B cell (primary cell): ENCODE measurements around the gene MFSD12. TPM values are rescaled to one million over a fixed set of nuclear protein-coding genes. Genes with fewer than 3 reads are reported as not detected.
A peak's percentile ranks its signal among the peaks of the same experiment; 100 is the strongest.

Experiments used
- ATAC-seq: fragments of 200-7000 bp; cut with Tn5 transposase; one replicate; pipeline ENCODE4 v1.10.0; 2021; ENCODE audit warnings: low read depth, mild to moderate bottlenecking, moderate number of reproducible peaks, moderate library complexity
- CTCF ChIA-PET: fragments of 350-600 bp; sonication (Branson Sonifier 250); formaldehyde crosslinking; loops from one replicate; lab custom pipeline; 2021; ENCODE audit warnings: antibody characterized with exemption, inconsistent platforms; lab: Charles Lee
- POLR2A ChIA-PET: fragments of 350-600 bp; sonication (Branson Sonifier 250); formaldehyde crosslinking; loops from one replicate; lab custom pipeline; 2021; ENCODE audit warnings: antibody characterized with exemption; lab: Charles Lee
- DNase-seq: peaks from one replicate; pipeline ENCODE4 v3.0.0; 2013
- H2AFZ ChIP-seq: 2 replicates; pipeline ENCODE4 v1.6.1; 2012; ENCODE audit warnings: mild to moderate bottlenecking, low read depth, low read length; ENCODE audit not compliant: insufficient read depth, poor library complexity, severe bottlenecking
- H3K27ac ChIP-seq, 2 donors: 1 replicate in 1 of 2; 2 replicates in 1 of 2; pipeline ENCODE4 v1.5.1; 2012 to 2013; ENCODE audit warnings: low read length in 2 of 2, mild to moderate bottlenecking in 2 of 2, moderate library complexity in 1 of 2
- H3K27me3 ChIP-seq, 4 experiments: fragments of 200-600 bp in 1 of 4; sonication (generic) in 1 of 4; replicated peaks in 1 of 4; 1 replicate in 2 of 4; 2 replicates in 2 of 4; pipeline versions ENCODE4 v1.6.1 to v1.7.0; 2013 to 2016; ENCODE audit warnings: low read length in 3 of 4, mild to moderate bottlenecking in 2 of 4, mixed read lengths in 1 of 4, moderate library complexity in 1 of 4; ENCODE audit not compliant: insufficient read depth in 4 of 4, control insufficient read depth in 3 of 4; ENCODE audit errors: control extremely low read depth in 1 of 4
- H3K36me3 ChIP-seq, 2 experiments: replicated peaks in 1 of 2; 1 replicate in 1 of 2; 2 replicates in 1 of 2; pipeline versions ENCODE4 v1.6.1 to v1.7.1; 2013; ENCODE audit warnings: low read length in 1 of 2; ENCODE audit not compliant: insufficient read depth in 2 of 2, control insufficient read depth in 1 of 2; ENCODE audit errors: control extremely low read depth in 1 of 2, extremely low read depth in 1 of 2
- H3K4me1 ChIP-seq, 2 donors: fragments of 200-600 bp in 1 of 2; sonication (generic) in 1 of 2; 1 replicate in 1 of 2; 2 replicates in 1 of 2; pipeline versions ENCODE4 v1.5.1 to v1.6.1; 2013 to 2017; ENCODE audit warnings: low read length in 2 of 2; ENCODE audit not compliant: control insufficient read depth in 2 of 2, insufficient read depth in 2 of 2
- H3K4me2 ChIP-seq: replicated peaks from 2 replicates; pipeline ENCODE3; 2012; ENCODE audit warnings: mild to moderate bottlenecking, low read depth, low read length; ENCODE audit not compliant: poor library complexity, severe bottlenecking
- H3K4me3 ChIP-seq, 5 experiments: fragments of 200-600 bp in 1 of 5; sonication (generic) in 1 of 5; 1 replicate in 3 of 5; 2 replicates in 2 of 5; pipeline versions ENCODE4 v1.5.1 to v1.7.0; 2011 to 2016; ENCODE audit warnings: low read length in 4 of 5, mild to moderate bottlenecking in 4 of 5, low read depth in 2 of 5, control low read depth in 1 of 5, moderate library complexity in 1 of 5; ENCODE audit not compliant: insufficient read depth in 1 of 5; ENCODE audit errors: control extremely low read depth in 1 of 5, extremely low read depth in 1 of 5
- H3K79me2 ChIP-seq: fragments of 200-600 bp; sonication (generic); one replicate; pipeline ENCODE4 v1.6.0; 2016; ENCODE audit warnings: low read length; ENCODE audit not compliant: control insufficient read depth, insufficient read depth
- H3K9ac ChIP-seq: fragments of 200-600 bp; sonication (generic); 2 replicates; pipeline ENCODE4 v1.6.1; 2017; ENCODE audit warnings: mild to moderate bottlenecking, low read length, moderate library complexity
- H3K9me3 ChIP-seq, 3 donors: one replicate each; pipeline versions ENCODE4 v1.6.1 to v1.7.1; 2013; ENCODE audit warnings: low read length in 2 of 3; ENCODE audit not compliant: control insufficient read depth in 2 of 3, insufficient read depth in 1 of 3; ENCODE audit errors: control extremely low read depth in 1 of 3
- H4K20me1 ChIP-seq: 2 replicates; pipeline ENCODE4 v1.6.0; 2012; ENCODE audit warnings: mild to moderate bottlenecking, low read length; ENCODE audit not compliant: insufficient read depth, control insufficient read depth, poor library complexity, severe bottlenecking
- H3K27ac Mint-ChIP-seq: one replicate; pipeline ENCODE4 v1.8.0; 2021; ENCODE audit warnings: mixed read lengths
- H3K27me3 Mint-ChIP-seq: one replicate; pipeline ENCODE4 v1.8.0; 2021; ENCODE audit warnings: mixed read lengths
- H3K4me1 Mint-ChIP-seq: one replicate; pipeline ENCODE4 v1.8.0; 2021; ENCODE audit warnings: mixed read lengths
- H3K4me3 Mint-ChIP-seq: one replicate; pipeline ENCODE4 v1.8.0; 2021; ENCODE audit warnings: mixed read lengths
- H3K9me3 Mint-ChIP-seq: one replicate; pipeline ENCODE4 v1.8.0; 2022; ENCODE audit warnings: mixed read lengths; ENCODE audit not compliant: insufficient read depth
- EZH2 ChIP-seq: IDR thresholded peaks from 2 replicates; pipeline ENCODE4 v1.6.1; 2012; ENCODE audit warnings: borderline replicate concordance, low read depth, mild to moderate bottlenecking, moderate library complexity, low read length; ENCODE audit not compliant: insufficient read depth, poor library complexity, severe bottlenecking
- WGBS: methylation state at CpG from one replicate; pipeline ENCODE4 v1.1.5; 2013; ENCODE audit warnings: missing lambda C conversion rate; ENCODE audit not compliant: insufficient coverage; 5-methylcytosine and 5-hydroxymethylcytosine counted together
- intact Hi-C: fragments of 100-400 bp; cut with micrococcal nuclease; formaldehyde crosslinking; loops from one replicate; pipeline ENCODE4 v1.10.0; 2022
- polyA plus RNA-seq: library from polyadenylated mRNA; depleted of rRNA; stranded (reverse); fragments of >200 nt; gene quantifications from 2 replicates; pipeline ENCODE4 v1.2.3, GENCODE V29; 2012
- total RNA-seq, 2 donors: library from RNA; stranded (reverse); fragments of 120-200 nt in 1 of 2; gene quantifications; 1 replicate in 1 of 2; 2 replicates in 1 of 2; pipeline versions ENCODE4 v1.2.3 to v1.2.4, GENCODE V29; 2013 to 2022
- TF ChIP-seq, protein P1 (sequence below): fragments of 200-600 bp; IDR thresholded peaks from one replicate; pipeline ENCODE4 v1.8.0; 2022; ENCODE audit warnings: antibody characterized with exemption, mild to moderate bottlenecking

The MFSD12 gene
- total and polyA plus RNA-seq, 2 donors (not counting 1 experiment from before 2014, with no cell fraction given), result 100 to 154 TPM

DNA sequence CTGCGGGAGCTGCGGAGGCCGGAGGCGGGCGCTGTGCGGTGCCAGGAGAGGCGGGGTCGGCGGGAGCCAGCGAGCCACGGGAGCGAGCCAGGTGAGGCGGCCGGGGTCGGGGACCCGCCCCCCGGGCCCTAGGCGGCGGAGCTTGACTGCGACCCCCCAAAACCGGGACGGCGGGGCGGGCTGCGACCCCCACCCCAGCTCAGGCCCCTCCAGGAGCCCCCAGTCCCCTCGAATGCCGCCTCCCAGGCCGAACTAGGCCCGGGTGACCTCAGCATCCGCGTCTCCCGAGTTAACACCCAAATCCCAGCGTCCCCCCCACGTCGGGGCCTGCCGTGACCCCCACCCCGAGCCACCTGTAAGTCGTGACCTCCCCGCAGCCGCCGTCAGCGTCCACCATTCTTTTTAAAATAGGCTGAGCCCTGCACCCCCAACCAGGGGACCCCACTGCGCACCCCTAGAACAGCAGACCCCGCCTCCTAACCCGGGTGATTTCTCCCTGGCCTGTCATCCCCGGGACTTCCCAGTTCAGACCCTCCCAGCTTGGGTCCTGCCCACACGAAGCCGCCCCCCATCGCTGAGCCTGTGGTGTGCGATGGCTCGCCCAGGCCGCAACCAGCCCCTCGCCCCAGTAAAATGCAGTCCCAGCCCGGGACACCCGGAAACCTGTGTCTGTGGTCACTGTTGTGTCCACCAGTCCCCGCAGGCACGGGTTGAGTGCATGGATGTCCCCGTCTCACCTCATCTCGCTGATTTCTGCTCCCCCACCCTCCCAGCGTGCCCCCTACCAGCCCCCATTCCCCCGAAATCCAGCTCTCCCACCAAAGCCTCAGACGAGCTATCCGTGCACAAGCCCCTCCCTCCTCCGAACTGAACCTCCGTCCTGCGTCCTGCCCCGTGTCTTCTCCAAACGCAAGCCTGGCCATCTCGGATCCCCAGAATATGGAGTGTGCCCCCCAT, 50.7 kb downstream of the MFSD12 start:
- peak overlapping the region; percentile 56 to 89 for H3K27ac ChIP-seq
- no peak for ATAC-seq
- H3K9me3 ChIP-seq, result no peaks in the 10 kb centered on the region
- H4K20me1 ChIP-seq, result peaks cover 38% of the 10 kb centered on the region
- peak overlapping the region; percentile 47 to 95 (median 77) for H3K4me3 ChIP-seq
- Mint-ChIP-seq H3K27ac (peak overlapping the region; percentile 82), H3K4me3 (peak overlapping the region; percentile 92), H3K4me1 (peaks cover 46% of the 10 kb centered on the region), H3K27me3 (no peaks in the 10 kb centered on the region), H3K9me3 (no peaks in the 10 kb centered on the region)
- H3K27me3 ChIP-seq, result no peaks in the 10 kb centered on the region
- intact Hi-C loops, result loop anchor here (1.0 to 10.0 kb wide), 6 partner anchors 66 to 1286 kb away; partner anchors contain the start of genes APBA3, FEM1A, HDGFL2 and HMG20B
- H3K79me2 ChIP-seq, result peaks cover 62% of the 10 kb centered on the region
- peak overlapping the region; percentile 97 for H3K9ac ChIP-seq
- DNase-seq, result peak; percentile 59
- POLR2A ChIA-PET, result no interaction called here
- peak overlapping the region; percentile 68 for H2AFZ ChIP-seq
- H3K4me1 ChIP-seq, result peaks cover 9 to 17% of the 10 kb centered on the region in 2 donors
- TF ChIP-seq, protein P1, sequence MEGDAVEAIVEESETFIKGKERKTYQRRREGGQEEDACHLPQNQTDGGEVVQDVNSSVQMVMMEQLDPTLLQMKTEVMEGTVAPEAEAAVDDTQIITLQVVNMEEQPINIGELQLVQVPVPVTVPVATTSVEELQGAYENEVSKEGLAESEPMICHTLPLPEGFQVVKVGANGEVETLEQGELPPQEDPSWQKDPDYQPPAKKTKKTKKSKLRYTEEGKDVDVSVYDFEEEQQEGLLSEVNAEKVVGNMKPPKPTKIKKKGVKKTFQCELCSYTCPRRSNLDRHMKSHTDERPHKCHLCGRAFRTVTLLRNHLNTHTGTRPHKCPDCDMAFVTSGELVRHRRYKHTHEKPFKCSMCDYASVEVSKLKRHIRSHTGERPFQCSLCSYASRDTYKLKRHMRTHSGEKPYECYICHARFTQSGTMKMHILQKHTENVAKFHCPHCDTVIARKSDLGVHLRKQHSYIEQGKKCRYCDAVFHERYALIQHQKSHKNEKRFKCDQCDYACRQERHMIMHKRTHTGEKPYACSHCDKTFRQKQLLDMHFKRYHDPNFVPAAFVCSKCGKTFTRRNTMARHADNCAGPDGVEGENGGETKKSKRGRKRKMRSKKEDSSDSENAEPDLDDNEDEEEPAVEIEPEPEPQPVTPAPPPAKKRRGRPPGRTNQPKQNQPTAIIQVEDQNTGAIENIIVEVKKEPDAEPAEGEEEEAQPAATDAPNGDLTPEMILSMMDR, result no peak
- no peak for TF ChIP-seq EZH2
- CTCF ChIA-PET, result no interaction called here
- under 1% methylated on average over 63 of the region's 69 CpGs for WGBS
- H3K4me2 ChIP-seq, result peak overlapping the region; percentile 97
- peaks cover 0 to 21% of the 10 kb centered on the region in 2 experiments for H3K36me3 ChIP-seq
